NCI-H128 (cell line): ENCODE data around the gene GAMT.
A peak's percentile ranks its signal among the peaks of the same experiment; 100 is the strongest.

Experiments
- DNase-seq: peaks from one replicate; lab custom pipeline; 2025; ENCODE audit not compliant: unreplicated experiment; lab: John Stamatoyannopoulos, UW

GAMT gene

GRCh38 chr19:1418951-1419738 is 17.8 kb upstream of the GAMT start:
- DNase-seq: no peak

DNA sequence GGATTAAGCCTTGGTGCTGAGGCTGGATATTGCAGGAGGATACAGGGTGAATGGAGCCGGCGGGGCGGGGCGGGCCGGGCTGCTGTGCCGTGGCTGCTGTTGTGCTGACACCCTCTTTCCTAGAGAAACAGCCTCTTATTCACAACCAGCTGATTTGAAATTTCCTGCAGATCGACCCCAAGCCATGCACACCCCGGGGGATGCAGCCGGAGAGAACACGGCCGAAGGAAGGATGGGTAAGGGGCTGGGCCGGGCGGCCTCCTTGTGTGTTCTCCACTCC is 17.1 kb upstream of the GAMT start:
- no peak for DNase-seq

- no peak for DNase-seq
Measured at GRCh38 chr19:1417681-1418495, 16.5 kb upstream of the GAMT start.

DNA sequence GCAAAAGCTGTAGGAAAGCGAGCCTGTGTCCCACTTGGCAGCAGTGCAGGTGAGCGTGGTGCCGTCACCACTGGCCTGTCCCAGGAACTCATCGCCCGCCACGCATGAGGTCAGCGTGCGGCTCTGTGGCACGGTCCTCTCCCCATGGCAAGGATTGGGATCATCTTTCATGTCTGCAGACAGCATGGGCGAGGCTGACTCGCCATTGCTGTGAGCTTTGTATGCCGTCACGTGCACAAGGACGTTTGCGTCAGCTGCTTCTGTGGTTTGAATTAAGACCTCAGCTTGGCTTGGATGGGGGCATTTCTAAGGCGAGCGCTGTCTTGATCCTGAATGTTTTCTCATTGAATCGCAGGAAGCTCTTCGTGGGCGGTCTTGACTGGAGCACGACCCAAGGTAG is 15.8 kb upstream of the GAMT start:
- DNase-seq: no peak

DNA sequence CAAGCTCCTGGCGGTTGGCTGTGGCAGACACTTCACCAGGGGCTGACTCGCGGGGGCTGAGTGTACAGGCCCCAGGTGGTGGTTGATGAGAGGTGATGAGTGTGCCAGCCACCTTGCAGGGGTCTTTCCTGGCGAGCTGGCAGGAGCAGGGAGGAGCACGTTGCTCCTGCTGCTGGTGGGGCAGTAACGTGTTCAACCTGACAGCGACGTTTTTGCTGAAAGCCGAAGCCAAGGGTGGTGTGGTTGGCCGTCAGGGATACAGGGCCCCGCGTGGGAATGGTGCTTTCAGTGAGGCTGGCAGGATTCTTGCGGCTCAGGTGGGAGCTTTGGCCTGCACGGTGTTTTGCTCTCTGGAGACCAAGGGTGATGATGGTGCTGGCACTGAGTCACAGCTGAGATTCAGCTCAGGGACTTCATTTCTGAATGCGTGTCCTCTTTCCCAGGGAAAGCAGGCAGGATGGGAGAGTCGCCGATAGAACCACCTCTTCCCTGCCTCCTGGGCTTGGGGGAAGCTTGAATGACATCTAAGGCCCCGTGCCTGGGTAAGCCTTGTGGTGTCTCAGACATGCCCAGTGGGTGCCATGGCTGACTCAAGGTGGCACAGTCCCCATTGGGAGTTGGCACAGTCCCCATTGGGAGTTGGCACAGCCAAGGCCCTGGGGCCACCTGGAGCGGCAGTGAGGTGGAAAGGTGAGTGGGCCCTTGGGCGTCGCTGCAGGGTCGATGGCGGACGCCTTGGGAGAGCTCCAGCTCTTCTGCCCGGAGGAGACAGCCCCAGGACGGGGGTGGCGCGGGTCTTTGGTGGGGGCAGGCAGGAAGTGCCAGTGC is 14.9 kb upstream of the GAMT start:
- no peak for DNase-seq

DNA sequence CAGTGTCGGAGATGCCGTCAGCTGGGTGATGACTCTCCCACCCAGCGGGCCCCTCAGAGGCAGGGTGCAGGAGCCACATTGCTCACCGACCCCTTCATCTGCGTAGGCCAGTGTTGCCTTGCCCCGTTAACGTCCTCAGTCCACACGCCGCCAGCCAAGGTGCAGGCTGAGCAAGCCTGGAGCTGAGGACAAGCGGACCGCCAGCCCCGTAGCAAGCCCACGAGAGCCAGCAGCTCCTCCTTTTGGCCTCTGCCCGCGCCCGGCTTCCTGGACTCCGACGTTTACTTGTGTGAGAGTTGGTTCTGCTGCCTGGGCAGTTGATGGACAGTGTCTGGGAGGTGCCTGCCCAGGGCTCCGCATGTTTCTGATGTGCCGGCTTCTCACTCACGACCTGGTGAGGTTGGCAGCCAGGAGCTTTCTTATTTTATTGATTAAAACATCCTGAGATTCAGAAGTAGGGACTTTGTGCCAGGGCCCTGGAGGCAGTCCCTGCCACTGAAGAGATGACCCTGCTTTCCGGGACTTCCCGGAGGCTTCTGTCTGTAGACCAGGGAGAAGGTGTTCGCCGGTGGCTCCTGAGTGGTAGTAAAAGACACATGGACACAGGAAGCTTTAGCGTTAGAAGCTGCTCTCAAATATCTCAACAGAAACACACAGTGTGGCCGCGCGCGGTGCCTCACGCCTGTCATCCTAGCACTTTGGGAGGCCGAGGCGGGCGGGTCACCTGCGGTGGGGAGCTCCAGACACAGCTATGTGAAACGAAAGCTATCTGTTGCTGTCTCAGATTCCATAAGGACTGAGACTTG is 11.9 kb upstream of the GAMT start:
- no peak for DNase-seq

DNA sequence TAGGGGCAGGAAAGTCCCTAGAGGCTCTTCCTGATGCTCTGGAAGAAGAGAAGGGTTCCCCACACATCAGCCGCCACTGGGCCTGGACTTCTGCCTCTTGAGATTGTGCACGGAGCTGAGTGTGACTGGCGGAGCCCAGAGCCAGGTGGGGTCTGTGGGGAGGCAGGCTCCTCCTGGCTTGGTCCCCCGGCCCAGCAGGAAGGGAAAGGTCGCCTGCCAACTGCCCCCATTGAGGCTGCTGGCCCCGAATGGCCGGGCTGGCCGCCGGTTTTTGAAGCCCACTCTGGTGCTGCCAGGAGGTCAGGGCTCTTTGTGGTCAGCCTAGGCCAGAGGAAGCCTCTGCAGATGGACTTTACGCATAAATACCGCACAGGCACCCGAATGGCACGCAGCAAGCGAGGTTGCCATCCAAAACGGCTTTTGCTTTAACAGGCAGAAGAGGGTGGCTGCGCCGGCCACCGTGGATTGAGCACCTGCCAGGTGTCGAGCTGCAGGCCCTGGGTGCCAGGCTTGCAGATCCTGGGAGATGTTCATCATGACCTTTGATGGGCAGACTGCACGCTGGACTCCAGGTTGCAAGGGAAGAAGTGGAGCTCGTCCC is 11.1 kb upstream of the GAMT start:
- DNase-seq: no peak

- DNase-seq: no peak
Measured at GRCh38 chr19:1411255-1412191, 10.2 kb upstream of the GAMT start.

GRCh38 chr19:1410789-1411188 is 9.4 kb upstream of the GAMT start:
- no peak for DNase-seq

GRCh38 chr19:1410136-1410786 is 8.9 kb upstream of the GAMT start:
- no peak for DNase-seq

GRCh38 chr19:1409204-1410005 is 8.1 kb upstream of the GAMT start:
- DNase-seq: no peak

- DNase-seq: no peak
Measured at GRCh38 chr19:1408300-1409203, 7.2 kb upstream of the GAMT start.

GRCh38 chr19:1407528-1408299 is 6.4 kb upstream of the GAMT start, which contains the start of gene DAZAP1:
TSS of gene DAZAP1 (plus strand) at chr19:1407586. CDS start at chr19:1407774, 188 bp downstream.
- DNase-seq: no peak

GRCh38 chr19:1406774-1407527 is 5.6 kb upstream of the GAMT start:
- DNase-seq: peak; percentile 96

GRCh38 chr19:1402411-1403070 is 1.2 kb upstream of the GAMT start:
- DNase-seq: no peak
